Measurements from ENCODE around the gene HLA-DOB. TPM values are rescaled to one million over a fixed set of nuclear protein-coding genes. Genes with fewer than 3 reads are reported as not detected.

Gene HLA-DOB
- total RNA-seq, 1 experiment from 2014 or later = not detected

- peak; percentile 96 for DNase-seq (ENCODE audit: low spot score)
Observed at GRCh38 chr6:32843979-32844838, 27.4 kb upstream of the HLA-DOB start, which contains the start of gene PSMB8. Gene PSMB8, minus strand, starts transcription at chr6:32844047. Its CDS starts 51 bp downstream, at chr6:32843996.

- DNase-seq (ENCODE audit: low spot score) = no peak
Observed at GRCh38 chr6:32843331-32843978, 26.7 kb upstream of the HLA-DOB start.

GRCh38 chr6:32842690-32843089, 25.9 kb upstream of the HLA-DOB start:
- DNase-seq (ENCODE audit: low spot score) = no peak

GRCh38 chr6:32842021-32842650, 25.3 kb upstream of the HLA-DOB start:
- no peak for DNase-seq (ENCODE audit: low spot score)

GRCh38 chr6:32840604-32841246, 23.9 kb upstream of the HLA-DOB start:
- no peak for DNase-seq (ENCODE audit: low spot score)

- DNase-seq (ENCODE audit: low spot score) = no peak
Observed at GRCh38 chr6:32839356-32839755, 22.6 kb upstream of the HLA-DOB start.

GRCh38 chr6:32838114-32838958, 21.5 kb upstream of the HLA-DOB start, which contains the start of gene TAP2:
Gene TAP2, minus strand, starts transcription at chr6:32838739. Its CDS starts 506 bp downstream, at chr6:32838233.
- peak; percentile 96 for DNase-seq (ENCODE audit: low spot score)

- no peak for DNase-seq (ENCODE audit: low spot score)
Observed at GRCh38 chr6:32837651-32838113, 20.9 kb upstream of the HLA-DOB start.

- DNase-seq (ENCODE audit: low spot score) = no peak
Observed at GRCh38 chr6:32836873-32837272, 20.1 kb upstream of the HLA-DOB start.

- DNase-seq (ENCODE audit: low spot score) = no peak
Observed at GRCh38 chr6:32835167-32835893, 18.5 kb upstream of the HLA-DOB start.

GRCh38 chr6:32833664-32834063, 16.9 kb upstream of the HLA-DOB start:
- no peak for DNase-seq (ENCODE audit: low spot score)

GRCh38 chr6:32832535-32832934, 15.7 kb upstream of the HLA-DOB start:
- no peak for DNase-seq (ENCODE audit: low spot score)

- DNase-seq (ENCODE audit: low spot score) = no peak
Observed at GRCh38 chr6:32830936-32831335, 14.1 kb upstream of the HLA-DOB start.

GRCh38 chr6:32830017-32830416, 13.2 kb upstream of the HLA-DOB start:
- DNase-seq (ENCODE audit: low spot score) = no peak

- DNase-seq (ENCODE audit: low spot score) = no peak
Observed at GRCh38 chr6:32829495-32829894, 12.7 kb upstream of the HLA-DOB start.

- no peak for DNase-seq (ENCODE audit: low spot score)
Observed at GRCh38 chr6:32827025-32827424, 10.2 kb upstream of the HLA-DOB start.

- peak; percentile 45 for DNase-seq (ENCODE audit: low spot score)
Observed at GRCh38 chr6:32825966-32826365, 9.2 kb upstream of the HLA-DOB start.

GRCh38 chr6:32819729-32820128, 2.9 kb upstream of the HLA-DOB start:
- DNase-seq (ENCODE audit: low spot score) = no peak

GRCh38 chr6:32818867-32819266, 2.1 kb upstream of the HLA-DOB start:
- no peak for DNase-seq (ENCODE audit: low spot score)

GRCh38 chr6:32815996-32816395, 806 bp downstream of the HLA-DOB start:
- no peak for DNase-seq (ENCODE audit: low spot score)

All from HT-29 (cell line).